ENCODE results near the gene HECTD4.
"Not testable (repeated sequence)": the region's sequence is repeated elsewhere in the genome, so short reads cannot be mapped to it uniquely, and the experiment has no call there.

Gene HECTD4

GRCh38 chr12:112115259-112116045 lies 266.8 kb downstream of the HECTD4 start:
- DNase-seq (ENCODE audit: low spot score): no peak
- in situ Hi-C loops (cut with MboI; ENCODE audit: low pct_unique_long_range_greater_than_20kb, low sequenced_read_pairs, unreplicated experiment): no loop called here
- no peak for TF ChIP-seq CTCF (IDR thresholded peaks at IDR 0.05; ENCODE audit: extremely low read depth, insufficient read depth, missing control alignments)

GRCh38 chr12:112112409-112113133 lies 269.7 kb downstream of the HECTD4 start:
- in situ Hi-C loops (cut with MboI; ENCODE audit: low pct_unique_long_range_greater_than_20kb, low sequenced_read_pairs, unreplicated experiment): no loop called here
- TF ChIP-seq CTCF (IDR thresholded peaks at IDR 0.05; ENCODE audit: extremely low read depth, insufficient read depth, missing control alignments): no peak
- no peak for DNase-seq (ENCODE audit: low spot score)

GRCh38 chr12:112111931-112112330 lies 270.3 kb downstream of the HECTD4 start:
- no peak for TF ChIP-seq CTCF (IDR thresholded peaks at IDR 0.05; ENCODE audit: extremely low read depth, insufficient read depth, missing control alignments)
- DNase-seq (ENCODE audit: low spot score): no peak
- in situ Hi-C loops (cut with MboI; ENCODE audit: low pct_unique_long_range_greater_than_20kb, low sequenced_read_pairs, unreplicated experiment): no loop called here

- DNase-seq (ENCODE audit: low spot score); in situ Hi-C loops (cut with MboI; ENCODE audit: low pct_unique_long_range_greater_than_20kb, low sequenced_read_pairs, unreplicated experiment): not testable (repeated sequence)
Measured at GRCh38 chr12:112110787-112111662, 271.2 kb downstream of the HECTD4 start.

Measured in GM13977 (cell line).